ENCODE measurements around the gene ST6GALNAC5.
"Not testable (repeated sequence)": the region's sequence is repeated elsewhere in the genome, so short reads cannot be mapped to it uniquely, and the experiment has no call there.

ST6GALNAC5 gene

GRCh38 chr1:76939050-76939816 is 72.0 kb downstream of the ST6GALNAC5 start:
- DNase-seq: no peak

DNA sequence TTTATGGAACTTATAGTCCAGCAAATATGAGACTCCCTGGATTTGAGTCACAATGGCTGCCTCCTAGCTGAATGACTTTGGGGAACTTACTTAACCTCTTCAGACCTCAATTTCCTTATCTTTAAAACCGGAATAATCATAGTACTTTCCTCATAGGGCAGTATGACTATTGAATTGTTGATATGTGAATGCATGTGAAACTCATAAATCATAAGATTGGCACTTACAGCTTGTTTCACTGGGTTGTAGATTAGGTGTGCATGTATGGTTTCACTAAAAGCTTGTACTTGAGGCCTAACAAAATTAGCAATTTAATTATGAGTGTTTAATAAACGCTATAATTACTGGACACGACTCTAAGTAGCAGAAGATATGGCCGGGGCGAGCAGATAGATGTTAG is 72.5 kb downstream of the ST6GALNAC5 start:
- no peak for DNase-seq

- peak in 1 of 2 experiments; percentile 12 for DNase-seq
These were observed 73.5 kb downstream of the ST6GALNAC5 start for GRCh38 chr1:76940571-76941335.

GRCh38 chr1:76942549-76942948 is 75.3 kb downstream of the ST6GALNAC5 start:
- no peak for DNase-seq

DNA sequence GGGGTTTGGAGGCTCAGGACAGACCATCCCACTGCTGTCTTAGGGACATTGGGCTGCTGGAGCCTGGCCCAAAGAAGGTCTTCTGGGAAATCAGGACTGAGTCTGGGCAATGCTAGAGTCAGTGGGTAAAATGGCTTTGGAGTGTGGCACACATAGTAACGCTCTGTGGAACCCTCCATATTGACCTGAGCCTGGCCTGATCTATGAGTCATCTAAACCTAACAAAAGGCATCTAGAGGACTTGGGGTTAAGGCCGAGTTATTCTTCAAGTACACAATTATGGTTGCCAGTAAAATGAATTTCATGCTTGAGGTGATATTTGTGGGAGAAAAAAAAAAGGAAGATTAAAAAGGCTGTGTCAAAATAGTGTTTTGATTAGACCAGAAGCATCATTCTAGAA is 77.7 kb downstream of the ST6GALNAC5 start:
- DNase-seq: no peak

DNA sequence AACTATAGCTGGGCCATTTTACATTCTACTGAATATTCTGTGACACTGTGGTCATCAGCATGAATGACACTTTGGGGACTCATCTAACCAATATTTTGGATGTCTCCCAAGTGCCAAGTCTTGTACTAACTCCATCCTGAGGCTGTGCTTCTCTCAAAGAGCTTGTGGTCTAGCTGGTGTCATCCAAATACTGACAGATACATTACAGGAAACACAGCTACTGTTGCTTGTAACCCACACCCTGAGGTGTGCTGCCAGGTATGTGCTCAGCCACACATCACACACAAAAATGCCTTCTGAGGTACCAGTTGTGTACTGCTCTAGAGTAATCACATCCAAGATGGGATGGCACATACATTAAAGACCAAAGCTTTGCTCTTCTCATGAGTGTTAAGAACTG is 81.6 kb downstream of the ST6GALNAC5 start:
- DNase-seq: no peak

DNA sequence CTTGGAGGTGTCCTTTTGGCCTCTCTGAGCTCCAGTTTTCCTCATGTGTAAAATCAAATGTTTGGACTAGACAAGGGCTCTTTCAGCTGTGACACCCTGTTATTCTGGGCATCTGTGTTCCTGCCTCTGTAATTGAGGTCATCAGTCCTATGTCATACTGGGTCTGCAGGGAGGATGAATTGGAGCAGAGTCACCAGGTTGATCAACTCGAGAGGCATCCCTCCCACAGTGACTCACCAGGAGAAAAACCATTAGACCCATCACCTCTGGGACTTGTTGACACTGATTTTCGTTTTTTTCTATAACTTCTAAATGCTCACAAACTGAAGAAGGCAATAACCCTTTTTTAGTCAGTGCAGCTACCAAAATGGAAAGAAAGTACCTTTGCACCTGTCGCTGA is 82.2 kb downstream of the ST6GALNAC5 start:
- DNase-seq: no peak

DNA sequence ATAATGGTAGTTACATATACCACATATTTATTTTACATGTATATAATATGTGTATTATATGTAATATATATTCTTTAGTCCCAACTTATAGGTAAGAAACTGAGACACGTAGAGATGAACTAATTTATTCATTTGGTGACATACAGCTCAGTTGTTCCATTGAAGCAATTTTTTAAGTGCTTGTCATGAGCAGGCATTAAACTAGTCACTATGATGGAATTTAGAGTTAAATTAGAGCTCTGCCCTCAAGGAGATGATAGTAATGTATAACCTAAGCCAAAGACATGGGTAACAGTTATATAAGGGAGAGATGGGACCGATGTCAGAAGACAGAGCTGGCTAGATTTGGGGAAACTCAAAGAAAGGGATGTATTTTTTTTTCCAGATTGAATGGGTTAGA is 83.0 kb downstream of the ST6GALNAC5 start:
- DNase-seq: no peak

DNA sequence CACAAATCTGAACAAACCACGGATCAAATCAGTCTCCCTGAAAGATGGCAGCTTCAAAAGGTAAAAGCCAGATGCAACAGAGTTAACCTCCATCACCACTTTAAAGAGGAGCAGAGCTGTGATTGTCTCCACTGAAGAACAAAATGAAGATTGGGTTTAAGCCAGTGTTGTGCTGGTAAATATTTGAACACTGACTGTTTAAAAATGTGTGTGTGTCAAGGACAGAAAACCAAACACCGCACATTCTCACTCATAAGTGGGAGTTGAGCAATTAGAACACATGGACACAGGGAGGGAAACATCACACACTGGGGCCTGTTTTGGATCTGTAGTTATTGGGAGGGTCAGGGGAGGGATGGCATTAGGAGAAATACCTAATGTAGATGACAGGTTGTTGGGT is 83.9 kb downstream of the ST6GALNAC5 start:
- DNase-seq: peak in 1 of 2 experiments; percentile 51

DNA sequence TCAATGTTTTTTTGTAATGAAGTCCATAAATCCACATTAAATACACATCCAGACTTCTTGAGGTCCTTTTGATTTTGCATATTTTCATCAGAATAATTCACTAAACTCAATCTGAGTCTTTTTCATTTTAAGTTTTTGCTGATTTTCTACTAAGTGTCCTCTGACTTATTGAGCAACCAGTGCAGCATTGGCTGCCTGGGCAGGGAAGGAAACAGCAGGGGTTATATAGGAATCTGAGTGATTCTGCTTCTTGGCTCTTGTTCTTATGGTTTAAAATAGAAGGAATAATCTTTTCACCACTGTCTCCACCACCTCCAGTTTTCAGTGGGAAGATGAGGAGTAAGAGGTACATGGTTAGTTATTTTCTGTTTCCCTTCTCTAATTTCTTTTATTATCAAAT is 88.4 kb downstream of the ST6GALNAC5 start:
- no peak for DNase-seq

GRCh38 chr1:76957961-76958360 is 90.7 kb downstream of the ST6GALNAC5 start:
- no peak for DNase-seq

DNA sequence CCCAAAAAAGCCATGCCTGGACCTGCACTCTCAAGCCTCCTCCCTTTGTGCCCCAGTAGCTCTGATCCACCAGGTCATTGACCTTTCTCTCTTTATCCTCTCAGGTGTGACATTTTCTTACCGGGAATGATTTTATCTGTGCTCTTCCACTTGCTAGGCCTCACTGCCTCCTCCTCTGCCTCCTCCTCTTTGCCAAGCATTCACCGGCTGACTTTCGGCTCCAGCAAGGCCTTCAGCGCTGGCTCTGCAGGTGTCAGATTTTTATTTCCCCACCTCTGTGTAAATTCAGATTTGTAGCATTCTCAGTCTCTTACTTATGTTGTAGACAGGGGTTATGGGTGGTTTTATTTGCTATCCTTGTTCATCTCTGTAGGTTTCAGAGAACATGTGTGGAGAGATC is 91.5 kb downstream of the ST6GALNAC5 start:
- no peak for DNase-seq

GRCh38 chr1:76959556-76959955 is 92.3 kb downstream of the ST6GALNAC5 start:
- DNase-seq: no peak

GRCh38 chr1:76961181-76961819 is 94.0 kb downstream of the ST6GALNAC5 start:
- DNase-seq: no peak

DNA sequence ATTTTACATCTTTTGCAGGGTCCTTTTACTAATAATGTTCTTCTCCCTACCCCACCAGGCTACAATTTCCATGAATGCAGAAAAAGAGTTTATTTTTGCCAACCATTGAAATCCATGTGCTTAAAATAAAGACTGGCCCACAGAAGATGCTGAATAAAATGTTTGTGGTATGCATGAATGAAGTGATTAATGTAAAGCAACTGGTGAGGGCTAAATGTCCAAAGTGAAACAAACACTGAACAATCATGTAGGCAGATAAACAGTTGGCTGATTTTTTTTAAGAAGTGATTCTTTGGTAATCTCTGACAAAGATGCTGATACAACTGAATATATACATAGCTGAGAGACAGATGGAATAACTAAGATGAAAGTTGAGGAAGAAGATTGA is 94.5 kb downstream of the ST6GALNAC5 start:
- no peak for DNase-seq

- DNase-seq: not testable (repeated sequence)
These were observed 114.0 kb downstream of the ST6GALNAC5 start for GRCh38 chr1:76981267-76981666.

DNA sequence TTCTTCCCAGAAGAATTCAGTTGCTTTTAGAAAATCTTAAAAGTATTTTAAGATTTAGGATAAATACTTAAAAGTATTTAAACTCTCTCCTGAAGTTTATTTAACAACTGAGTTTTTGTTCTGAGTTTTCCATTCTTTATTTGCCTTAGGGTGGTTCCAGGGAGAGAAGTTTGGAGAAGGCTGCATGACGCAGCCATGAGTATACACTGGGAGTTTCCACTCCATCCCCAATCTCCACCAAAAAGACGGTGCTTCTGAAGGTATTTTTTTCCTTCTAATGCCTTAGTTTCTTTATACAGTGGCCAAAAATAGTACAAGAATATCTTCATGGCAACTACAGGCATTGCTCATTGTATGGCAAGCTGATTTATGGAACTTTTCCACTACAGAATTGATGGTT is 122.7 kb downstream of the ST6GALNAC5 start:
- DNase-seq: no peak

DNA sequence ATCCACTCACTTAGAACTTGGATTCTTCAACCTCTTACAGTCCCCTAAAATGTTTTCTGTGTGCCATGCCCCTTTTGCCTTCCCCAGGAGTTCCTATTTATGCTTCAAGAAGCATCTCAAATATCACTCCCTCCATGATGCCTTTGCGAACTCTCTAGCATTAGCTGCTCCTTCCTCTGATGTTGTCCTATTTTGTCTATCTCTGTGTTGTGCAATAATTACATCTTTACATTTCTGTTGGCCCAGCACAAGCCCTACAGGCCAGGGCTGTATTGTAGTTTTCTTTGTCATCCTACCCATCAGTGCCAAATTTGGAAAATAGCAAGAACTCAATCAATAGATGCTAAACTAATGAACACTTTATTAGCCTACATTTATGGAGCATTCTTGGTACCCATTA is 125.8 kb downstream of the ST6GALNAC5 start:
- DNase-seq: no peak

GRCh38 chr1:76998582-76999223 is 131.4 kb downstream of the ST6GALNAC5 start:
- DNase-seq: no peak

- no peak for DNase-seq
These were observed 140.4 kb downstream of the ST6GALNAC5 start for GRCh38 chr1:77007675-77008074.

- DNase-seq: no peak
These were observed 143.7 kb downstream of the ST6GALNAC5 start for GRCh38 chr1:77010937-77011336.

DNA sequence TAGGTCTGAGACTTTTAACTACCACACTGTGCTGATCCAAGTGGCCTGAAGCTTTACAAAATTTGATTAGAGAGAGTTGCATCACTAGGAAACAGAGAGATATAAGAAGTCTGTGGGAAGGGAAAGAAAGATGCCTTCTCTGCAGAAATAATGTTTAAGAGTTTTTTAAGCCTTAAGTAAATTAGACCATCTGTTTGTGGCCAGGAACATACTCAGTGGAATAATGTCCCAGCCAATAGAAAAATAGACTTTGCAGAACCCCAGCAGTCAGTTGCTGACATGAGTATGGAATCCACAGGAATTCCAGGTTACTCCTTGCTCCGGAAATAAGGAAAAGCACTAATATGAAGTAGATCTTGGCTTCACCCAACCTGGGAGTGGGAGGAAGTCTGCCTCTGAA is 144.8 kb downstream of the ST6GALNAC5 start:
- DNase-seq: no peak

DNA sequence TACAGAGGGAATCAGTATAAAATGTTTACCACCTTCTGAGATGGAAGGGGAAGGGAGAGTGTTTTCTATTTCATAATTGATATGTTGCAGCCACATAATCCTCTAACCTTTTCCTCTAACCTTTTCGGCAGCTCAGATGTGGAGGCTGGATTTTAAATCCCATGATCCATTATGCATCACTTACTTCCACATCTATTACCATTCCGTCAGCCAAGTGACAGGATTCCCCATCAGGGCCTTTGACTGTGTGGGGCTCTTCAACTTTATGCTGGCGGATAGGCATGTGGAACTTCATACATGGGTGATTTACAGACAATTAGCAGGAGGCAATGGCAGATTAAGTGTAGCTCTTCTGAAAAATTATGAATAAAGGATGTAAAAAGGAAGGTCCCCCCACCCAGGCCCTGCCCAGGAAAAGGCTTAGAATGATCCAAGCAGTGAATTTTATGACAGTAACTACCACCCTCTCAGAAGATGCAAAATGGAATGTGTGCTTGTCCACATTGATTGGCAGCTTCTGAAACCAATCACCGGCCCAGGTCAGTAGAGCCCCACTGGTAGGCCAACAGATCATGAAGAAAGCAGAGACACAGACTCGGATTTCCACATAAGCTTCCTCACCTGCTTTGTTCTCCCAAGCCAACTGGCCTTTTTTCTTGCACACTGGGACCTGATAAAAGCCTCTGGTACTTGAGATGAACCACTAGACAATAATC is 147.0 kb downstream of the ST6GALNAC5 start:
- no peak for DNase-seq
